Upper lobe of left lung (tissue), 4 donors: ENCODE data around the gene PRKAA2.

Experiments
- CTCF ChIP-seq, 6 experiments: fragments of 450-650 bp in 4 of 6; fragments of 200-600 bp in 2 of 6; sonication (generic) in 2 of 6; IDR thresholded peaks; one replicate each; pipeline ENCODE4 v1.5.1; 2016 to 2019; ENCODE audit warnings: antibody characterized with exemption in 6 of 6
- EP300 ChIP-seq, 4 donors: sonication (generic); formaldehyde crosslinking; IDR thresholded peaks; one replicate each; pipeline ENCODE4 v1.5.1; 2017; ENCODE audit warnings: antibody characterized with exemption in 4 of 4, control low read depth in 2 of 4
- POLR2A ChIP-seq, 4 donors: fragments of 450-650 bp; IDR thresholded peaks; one replicate each; pipeline ENCODE4 v1.5.1; 2016 to 2017; ENCODE audit warnings: antibody characterized with exemption in 4 of 4, mild to moderate bottlenecking in 2 of 4
- POLR2AphosphoS5 ChIP-seq, 2 donors: sonication (generic); formaldehyde crosslinking; IDR thresholded peaks; one replicate each; pipeline ENCODE4 v1.5.1; 2017; ENCODE audit warnings: antibody characterized with exemption in 2 of 2

- TF ChIP-seq CTCF (IDR thresholded peaks at IDR 0.05) (no peak), EP300 (IDR thresholded peaks at IDR 0.05) (no peak), POLR2AphosphoS5 (IDR thresholded peaks at IDR 0.05) (no peak), POLR2A (IDR thresholded peaks at IDR 0.05) (no peak)
Observed at GRCh38 chr1:56755911-56756310, 110.8 kb downstream of the PRKAA2 start.
